ENCODE measurements around the gene KCNC4. TPM values are rescaled to one million over a fixed set of nuclear protein-coding genes. Genes with fewer than 3 reads are reported as not detected.
A peak's percentile ranks its signal among the peaks of the same experiment; 100 is the strongest.

The KCNC4 gene
- total RNA-seq, 4 donors from 2014 or later = 4.2 to 10.9 (median 6.5) TPM

DNA sequence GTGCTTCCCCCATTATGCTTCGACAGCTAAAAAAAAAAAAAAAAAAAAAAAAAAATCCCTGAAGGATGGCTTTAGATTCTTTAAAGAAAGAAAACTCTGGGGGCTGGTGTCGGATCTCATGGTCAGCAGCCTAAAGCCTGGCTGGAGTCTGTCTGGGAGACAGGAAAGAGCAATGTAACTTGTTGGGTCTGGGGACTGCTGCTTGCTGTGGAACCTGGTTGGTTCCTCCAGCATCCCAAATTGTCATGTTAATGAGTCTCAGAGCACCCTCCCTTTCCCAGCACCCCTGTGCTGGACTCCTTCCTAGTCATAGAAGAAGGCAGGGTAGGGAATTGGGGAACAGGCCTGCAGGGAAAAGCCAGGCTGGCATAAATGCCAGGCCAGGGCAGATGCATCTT, 3.0 kb downstream of the KCNC4 start:
- 41 to 54% methylated on average over 2 of the region's 2 CpGs for WGBS, 2 donors
- Histone ChIP-seq H3K27me3 (peaks cover 0 to 16% (median 0%) of the 10 kb centered on the region in 4 donors), H3K4me1 (peaks cover 34 to 72% (median 41%) of the 10 kb centered on the region in 3 donors), H3K9me3 (no peaks in the 10 kb centered on the region), H3K36me3 (peaks cover 0 to 21% (median 0%) of the 10 kb centered on the region in 3 donors), H3K4me3 (peak overlapping the region in 1 of 4 donors; percentile 22), H3K27ac (peak overlapping the region in 1 of 4 donors; percentile 21)
- TF ChIP-seq POLR2A (IDR thresholded peaks at IDR 0.05) = no peak
- TF ChIP-seq, protein P1, sequence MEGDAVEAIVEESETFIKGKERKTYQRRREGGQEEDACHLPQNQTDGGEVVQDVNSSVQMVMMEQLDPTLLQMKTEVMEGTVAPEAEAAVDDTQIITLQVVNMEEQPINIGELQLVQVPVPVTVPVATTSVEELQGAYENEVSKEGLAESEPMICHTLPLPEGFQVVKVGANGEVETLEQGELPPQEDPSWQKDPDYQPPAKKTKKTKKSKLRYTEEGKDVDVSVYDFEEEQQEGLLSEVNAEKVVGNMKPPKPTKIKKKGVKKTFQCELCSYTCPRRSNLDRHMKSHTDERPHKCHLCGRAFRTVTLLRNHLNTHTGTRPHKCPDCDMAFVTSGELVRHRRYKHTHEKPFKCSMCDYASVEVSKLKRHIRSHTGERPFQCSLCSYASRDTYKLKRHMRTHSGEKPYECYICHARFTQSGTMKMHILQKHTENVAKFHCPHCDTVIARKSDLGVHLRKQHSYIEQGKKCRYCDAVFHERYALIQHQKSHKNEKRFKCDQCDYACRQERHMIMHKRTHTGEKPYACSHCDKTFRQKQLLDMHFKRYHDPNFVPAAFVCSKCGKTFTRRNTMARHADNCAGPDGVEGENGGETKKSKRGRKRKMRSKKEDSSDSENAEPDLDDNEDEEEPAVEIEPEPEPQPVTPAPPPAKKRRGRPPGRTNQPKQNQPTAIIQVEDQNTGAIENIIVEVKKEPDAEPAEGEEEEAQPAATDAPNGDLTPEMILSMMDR (IDR thresholded peaks at IDR 0.05) = no peak
- DNase-seq = no peak
- intact Hi-C loops (cut with DNase I) = no loop called here

GRCh38 chr1:110214454-110215404, 4.6 kb downstream of the KCNC4 start:
- WGBS, 2 donors = 59 to 79% methylated on average over 11 to 15 of the region's 16 CpGs
- TF ChIP-seq, protein P1 (IDR thresholded peaks at IDR 0.05) = no peak
- TF ChIP-seq POLR2A (IDR thresholded peaks at IDR 0.05) = no peak
- Histone ChIP-seq H3K9me3 (no peaks in the 10 kb centered on the region), H3K4me3 (no peak overlapping the region), H3K4me1 (peaks cover 27 to 62% (median 36%) of the 10 kb centered on the region in 3 donors), H3K27ac (peak overlapping the region in 1 of 4 donors; percentile 38), H3K27me3 (peaks cover 0 to 16% (median 0%) of the 10 kb centered on the region in 4 donors), H3K36me3 (peaks cover 0 to 37% (median 0%) of the 10 kb centered on the region in 3 donors)
- intact Hi-C loops (cut with DNase I) = no loop called here
- no peak for DNase-seq

DNA sequence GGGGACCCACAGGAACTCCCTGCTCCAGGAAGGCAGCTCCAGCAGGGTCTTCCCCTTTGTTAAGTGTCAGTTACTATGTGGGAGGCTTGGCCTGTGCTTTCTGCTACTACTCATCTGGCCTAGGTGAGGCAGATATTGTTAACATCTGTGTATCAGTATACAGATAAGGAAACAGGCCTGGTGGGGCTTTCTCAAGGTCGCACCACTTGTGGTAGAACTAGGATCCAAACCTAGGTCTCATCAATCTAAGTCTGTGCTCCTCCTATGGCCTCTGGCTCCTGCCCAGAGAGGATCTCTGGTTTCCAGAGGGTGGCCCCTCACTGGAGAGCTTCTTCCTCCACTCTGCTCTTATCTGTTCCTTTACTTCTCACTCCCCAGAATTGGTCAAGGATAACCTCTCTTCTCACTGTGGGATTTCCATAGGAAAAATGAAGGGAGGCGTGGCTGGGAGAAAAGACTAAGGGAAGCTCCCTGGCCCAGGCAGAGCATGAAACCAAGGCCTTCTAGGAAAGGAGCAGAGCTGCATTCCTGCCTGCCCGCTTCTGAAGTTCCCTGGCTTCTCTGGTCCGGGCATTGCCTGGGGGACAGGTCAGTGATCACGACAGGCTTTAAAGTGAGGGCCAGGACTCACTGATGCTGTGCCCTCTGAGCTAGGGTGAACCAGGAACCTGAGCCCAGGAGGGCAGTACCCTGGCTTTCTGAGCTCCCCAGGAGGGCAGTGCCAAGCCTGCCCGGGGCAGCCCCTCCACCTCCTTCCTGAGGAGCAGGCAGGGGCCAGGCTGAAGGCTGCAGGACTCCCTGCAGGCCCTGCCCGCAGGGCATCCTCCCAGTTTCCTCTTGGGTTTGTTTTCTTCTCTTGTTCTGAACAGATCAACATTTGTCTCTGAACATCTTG, 5.8 kb downstream of the KCNC4 start:
- intact Hi-C loops (cut with DNase I) = no loop called here
- Histone ChIP-seq H3K27me3 (peaks cover 0 to 12% (median 0%) of the 10 kb centered on the region in 4 donors), H3K9me3 (no peaks in the 10 kb centered on the region), H3K36me3 (peaks cover 0 to 39% (median 0%) of the 10 kb centered on the region in 3 donors), H3K4me3 (no peak overlapping the region), H3K4me1 (peaks cover 21 to 53% (median 36%) of the 10 kb centered on the region in 3 donors), H3K27ac (no peak overlapping the region)
- TF ChIP-seq, protein P1 (IDR thresholded peaks at IDR 0.05) = no peak
- no peak for TF ChIP-seq POLR2A (IDR thresholded peaks at IDR 0.05)
- no peak for DNase-seq
- 58 to 86% methylated on average over 2 to 3 of the region's 7 CpGs for WGBS, 2 donors

DNA sequence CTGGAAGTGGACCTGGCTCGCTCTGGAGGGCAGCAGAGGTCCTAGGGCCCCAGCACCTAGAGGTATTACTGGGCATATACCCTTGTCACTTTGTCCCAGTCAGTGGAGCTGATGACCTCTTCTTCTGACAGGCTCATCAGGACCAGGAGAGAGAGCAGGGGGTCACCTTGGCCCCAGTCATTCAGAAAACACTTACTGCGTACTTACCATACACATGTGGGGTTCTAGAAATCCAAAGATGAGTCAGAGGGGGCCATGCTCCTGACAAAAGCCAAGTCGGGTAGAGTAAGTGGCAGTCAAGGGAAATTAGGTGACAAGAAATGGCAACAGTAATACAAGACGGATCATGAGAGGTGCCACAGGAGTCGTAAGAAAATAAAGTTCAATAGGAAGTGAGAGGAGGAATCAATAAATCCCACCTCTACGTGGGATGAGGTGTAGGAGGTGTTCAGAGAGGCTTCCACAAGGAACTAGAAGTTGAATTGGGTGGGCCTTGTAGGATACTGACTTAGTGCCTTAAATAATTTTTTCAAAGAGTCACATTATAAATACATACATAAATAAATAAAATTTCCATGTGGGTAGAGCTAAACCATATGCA, 6.8 kb downstream of the KCNC4 start:
- no peak for TF ChIP-seq POLR2A (IDR thresholded peaks at IDR 0.05)
- TF ChIP-seq, protein P1 (IDR thresholded peaks at IDR 0.05) = no peak
- Histone ChIP-seq H3K4me3 (no peak overlapping the region), H3K27me3 (peaks cover 0 to under 1% (median 0%) of the 10 kb centered on the region in 4 donors), H3K9me3 (no peaks in the 10 kb centered on the region), H3K27ac (no peak overlapping the region), H3K4me1 (peaks cover 10 to 42% (median 32%) of the 10 kb centered on the region in 3 donors), H3K36me3 (peaks cover 0 to 50% (median 0%) of the 10 kb centered on the region in 3 donors)
- no peak for DNase-seq
- 74 to 92% methylated on average over 4 to 5 of the region's 6 CpGs for WGBS, 2 donors
- intact Hi-C loops (cut with DNase I) = no loop called here
